CD14-positive monocyte (primary cell): Measurements from ENCODE around the gene HBA1. TPM values are rescaled to one million over a fixed set of nuclear protein-coding genes. Genes with fewer than 3 reads are reported as not detected.
"Not testable (repeated sequence)": the region's sequence is repeated elsewhere in the genome, so short reads cannot be mapped to it uniquely, and the experiment has no call there.

Source experiments
- DNase-seq, 3 donors: peaks; one replicate each; pipeline ENCODE4 v3.0.0-alpha.2; 2011 to 2022
- H2AFZ ChIP-seq: 2 replicates; pipeline ENCODE4 v1.6.0; 2012; ENCODE audit warnings: mild to moderate bottlenecking, low read depth, low read length, inconsistent platforms; ENCODE audit not compliant: insufficient read depth, poor library complexity, severe bottlenecking
- H3K27ac ChIP-seq, 2 donors: 1 replicate in 1 of 2; 2 replicates in 1 of 2; pipeline ENCODE4 v1.5.1; 2012 to 2013; ENCODE audit warnings: low read length in 2 of 2, control low read depth in 1 of 2, inconsistent platforms in 1 of 2, low read depth in 1 of 2, mild to moderate bottlenecking in 1 of 2
- H3K27me3 ChIP-seq, 2 donors: one replicate each; pipeline versions ENCODE4 v1.6.0 to v1.6.1; 2011 to 2013; ENCODE audit warnings: low read length in 2 of 2; ENCODE audit not compliant: control insufficient read depth in 2 of 2, insufficient read depth in 2 of 2
- H3K36me3 ChIP-seq, 2 donors: replicated peaks in 1 of 2; 1 replicate in 1 of 2; 2 replicates in 1 of 2; pipeline versions ENCODE4 v1.5.1 to v1.6.1; 2012 to 2013; ENCODE audit warnings: low read length in 2 of 2, control low read depth in 1 of 2, inconsistent platforms in 1 of 2, mild to moderate bottlenecking in 1 of 2; ENCODE audit not compliant: insufficient read depth in 2 of 2, control insufficient read depth in 1 of 2
- H3K4me1 ChIP-seq, 2 donors: 1 replicate in 1 of 2; 2 replicates in 1 of 2; pipeline versions ENCODE4 v1.5.1 to v1.6.1; 2012 to 2013; ENCODE audit warnings: low read length in 2 of 2, control low read depth in 1 of 2, inconsistent platforms in 1 of 2, mild to moderate bottlenecking in 1 of 2, moderate library complexity in 1 of 2; ENCODE audit not compliant: insufficient read depth in 2 of 2, control insufficient read depth in 1 of 2
- H3K4me2 ChIP-seq: replicated peaks from 2 replicates; pipeline ENCODE3; 2012; ENCODE audit warnings: low read length, moderate library complexity, mild to moderate bottlenecking; ENCODE audit not compliant: poor library complexity, severe bottlenecking; ENCODE audit errors: extremely low read depth
- H3K4me3 ChIP-seq, 3 experiments: fragments of 200-600 bp in 1 of 3; sonication (generic) in 1 of 3; replicated peaks in 1 of 3; 1 replicate in 2 of 3; 2 replicates in 1 of 3; pipeline ENCODE4 v1.5.1; 2011 to 2013; ENCODE audit warnings: low read length in 3 of 3, mild to moderate bottlenecking in 3 of 3, control low read depth in 2 of 3, low read depth in 2 of 3, inconsistent platforms in 1 of 3, moderate library complexity in 1 of 3
- H3K79me2 ChIP-seq: 2 replicates; pipeline ENCODE4 v1.6.0; 2012; ENCODE audit warnings: mild to moderate bottlenecking, control low read depth, inconsistent platforms, low read length, moderate library complexity; ENCODE audit not compliant: insufficient read depth
- H3K9ac ChIP-seq: 2 replicates; pipeline ENCODE4 v1.6.0; 2017; ENCODE audit warnings: low read length, mild to moderate bottlenecking; ENCODE audit not compliant: insufficient read depth, poor library complexity, severe bottlenecking
- H3K9me3 ChIP-seq, 2 donors: replicated peaks in 1 of 2; 1 replicate in 1 of 2; 2 replicates in 1 of 2; pipeline versions ENCODE4 v1.5.1 to v1.6.1; 2012 to 2013; ENCODE audit warnings: low read length in 2 of 2, control low read depth in 1 of 2; ENCODE audit not compliant: control insufficient read depth in 1 of 2, insufficient read depth in 1 of 2
- H4K20me1 ChIP-seq: 2 replicates; pipeline ENCODE4 v1.6.0; 2012; ENCODE audit warnings: mild to moderate bottlenecking, low read length, control low read depth, moderate library complexity; ENCODE audit not compliant: insufficient read depth
- H3K27ac Mint-ChIP-seq, 7 donors: one replicate each; pipeline ENCODE4 v1.8.0; 2020; ENCODE audit warnings: mild to moderate bottlenecking in 7 of 7, mixed read lengths in 7 of 7, moderate library complexity in 6 of 7, inconsistent platforms in 2 of 7
- H3K27me3 Mint-ChIP-seq, 3 donors: one replicate each; pipeline ENCODE4 v1.8.0; 2021 to 2022; ENCODE audit warnings: low read depth in 3 of 3, mild to moderate bottlenecking in 3 of 3, mixed read lengths in 3 of 3, moderate library complexity in 3 of 3, inconsistent platforms in 1 of 3
- H3K36me3 Mint-ChIP-seq, 2 donors: one replicate each; pipeline ENCODE4 v1.8.0; 2020; ENCODE audit warnings: mixed read lengths in 2 of 2, inconsistent platforms in 1 of 2, mild to moderate bottlenecking in 1 of 2
- H3K4me1 Mint-ChIP-seq: one replicate; pipeline ENCODE4 v1.8.0; 2020; ENCODE audit warnings: mild to moderate bottlenecking, mixed read lengths
- H3K4me3 Mint-ChIP-seq, 2 donors: one replicate each; pipeline ENCODE4 v1.8.0; 2020; ENCODE audit warnings: mild to moderate bottlenecking in 2 of 2, mixed read lengths in 2 of 2, moderate library complexity in 1 of 2
- H3K9me3 Mint-ChIP-seq, 7 donors: one replicate each; pipeline ENCODE4 v1.8.0; 2020 to 2022; ENCODE audit warnings: mixed read lengths in 7 of 7, mild to moderate bottlenecking in 6 of 7, moderate library complexity in 6 of 7, inconsistent platforms in 2 of 7
- WGBS: methylation state at CpG from one replicate; pipeline ENCODE4 v1.1.5; 2013; ENCODE audit warnings: missing lambda C conversion rate; ENCODE audit not compliant: insufficient coverage; 5-methylcytosine and 5-hydroxymethylcytosine counted together
- intact Hi-C, 2 donors: fragments of 100-400 bp; cut with micrococcal nuclease; formaldehyde crosslinking; loops; one replicate each; pipeline versions ENCODE4 v1.15.0 to v1.15.1; 2023
- polyA plus RNA-seq, 3 donors: library from polyadenylated mRNA; depleted of rRNA in 1 of 3; unstranded in 2 of 3; stranded (reverse) in 1 of 3; fragments of 300-500 nt in 2 of 3; fragments of >200 nt in 1 of 3; fragmentation: Illumina TruSeq in 2 of 3; gene quantifications; 1 replicate in 2 of 3; 2 replicates in 1 of 3; pipeline ENCODE4 v1.2.3, GENCODE V29; 2012 to 2021
- TF ChIP-seq, protein P1 (sequence below): fragments of 200-600 bp; IDR thresholded peaks from one replicate; pipeline ENCODE4 v1.8.0; 2022; ENCODE audit warnings: antibody characterized with exemption, mild to moderate bottlenecking

Gene HBA1
- polyA plus RNA-seq, 3 donors = 0.31 to 23.8 (median 22.9) TPM

- peaks cover 39 to 68% of the 10 kb centered on the region in 2 donors for H3K27me3 ChIP-seq
Measured at GRCh38 chr16:168424-168823, 8.1 kb upstream of the HBA1 start.

DNA sequence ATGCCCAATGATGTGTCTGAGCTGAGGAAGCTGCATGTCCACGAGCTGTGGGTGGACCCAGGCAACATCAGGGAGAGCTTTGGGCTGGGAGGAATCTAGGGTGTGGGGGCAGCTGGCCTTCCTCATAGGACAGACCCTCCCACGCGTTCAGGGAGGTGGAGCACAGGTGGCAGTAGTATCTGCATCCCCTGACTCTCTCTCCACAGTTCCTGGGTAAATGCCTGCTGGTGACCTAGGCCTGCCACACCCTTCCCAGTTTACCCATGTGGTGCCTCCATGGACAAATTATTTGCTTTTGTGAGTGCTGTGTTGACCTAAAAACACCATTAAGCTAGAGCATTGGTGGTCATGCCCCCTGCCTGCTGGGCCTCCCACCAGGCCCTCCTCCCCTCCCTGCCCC is 7.5 kb upstream of the HBA1 start:
- no peaks in the 10 kb centered on the region for H3K79me2 ChIP-seq
- H3K9me3 ChIP-seq = peaks cover 0 to 21% of the 10 kb centered on the region in 2 donors
- peaks cover 8 to 16% of the 10 kb centered on the region in 2 donors for H3K4me1 ChIP-seq
- no peak overlapping the region for H3K27ac ChIP-seq
- peaks cover 43 to 72% of the 10 kb centered on the region in 2 donors for H3K27me3 ChIP-seq
- intact Hi-C loops = no loop called here
- no peak overlapping the region for H3K4me2 ChIP-seq
- H3K4me1 Mint-ChIP-seq = peaks cover 12% of the 10 kb centered on the region
- no peak for DNase-seq
- H3K27ac Mint-ChIP-seq = no peak overlapping the region
- WGBS = 78% methylated on average over 1 of the region's 3 CpGs
- H2AFZ ChIP-seq = no peak overlapping the region
- TF ChIP-seq, protein P1, sequence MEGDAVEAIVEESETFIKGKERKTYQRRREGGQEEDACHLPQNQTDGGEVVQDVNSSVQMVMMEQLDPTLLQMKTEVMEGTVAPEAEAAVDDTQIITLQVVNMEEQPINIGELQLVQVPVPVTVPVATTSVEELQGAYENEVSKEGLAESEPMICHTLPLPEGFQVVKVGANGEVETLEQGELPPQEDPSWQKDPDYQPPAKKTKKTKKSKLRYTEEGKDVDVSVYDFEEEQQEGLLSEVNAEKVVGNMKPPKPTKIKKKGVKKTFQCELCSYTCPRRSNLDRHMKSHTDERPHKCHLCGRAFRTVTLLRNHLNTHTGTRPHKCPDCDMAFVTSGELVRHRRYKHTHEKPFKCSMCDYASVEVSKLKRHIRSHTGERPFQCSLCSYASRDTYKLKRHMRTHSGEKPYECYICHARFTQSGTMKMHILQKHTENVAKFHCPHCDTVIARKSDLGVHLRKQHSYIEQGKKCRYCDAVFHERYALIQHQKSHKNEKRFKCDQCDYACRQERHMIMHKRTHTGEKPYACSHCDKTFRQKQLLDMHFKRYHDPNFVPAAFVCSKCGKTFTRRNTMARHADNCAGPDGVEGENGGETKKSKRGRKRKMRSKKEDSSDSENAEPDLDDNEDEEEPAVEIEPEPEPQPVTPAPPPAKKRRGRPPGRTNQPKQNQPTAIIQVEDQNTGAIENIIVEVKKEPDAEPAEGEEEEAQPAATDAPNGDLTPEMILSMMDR = no peak
- H3K27me3 Mint-ChIP-seq = peaks cover 71 to 82% (median 76%) of the 10 kb centered on the region in 3 donors
- H3K36me3 ChIP-seq = no peaks in the 10 kb centered on the region
- H3K36me3 Mint-ChIP-seq = no peaks in the 10 kb centered on the region
- no peak overlapping the region for H3K4me3 ChIP-seq
- H4K20me1 ChIP-seq = no peaks in the 10 kb centered on the region
- no peak overlapping the region for H3K9ac ChIP-seq
- H3K9me3 Mint-ChIP-seq = peaks cover 0 to 19% (median 6%) of the 10 kb centered on the region in 7 donors
- peak overlapping the region in 1 of 2 donors; percentile 79 for H3K4me3 Mint-ChIP-seq

More at GRCh38 chr16:168424-168823, 8.1 kb upstream of the HBA1 start:
- Histone ChIP-seq H3K9ac (no peak overlapping the region), H3K79me2 (no peaks in the 10 kb centered on the region), H3K4me2 (no peak overlapping the region), H3K4me3 (no peak overlapping the region), H3K27ac (no peak overlapping the region), H4K20me1 (no peaks in the 10 kb centered on the region), H3K4me1 (peaks cover 8 to 16% of the 10 kb centered on the region in 2 donors), H3K9me3 (peaks cover 0 to 21% of the 10 kb centered on the region in 2 donors), H2AFZ (no peak overlapping the region), H3K36me3 (no peaks in the 10 kb centered on the region)
- Mint-ChIP-seq H3K36me3 (no peaks in the 10 kb centered on the region), H3K9me3 (peaks cover 0 to 16% (median 6%) of the 10 kb centered on the region in 7 donors), H3K4me3 (peak overlapping the region in 1 of 2 donors; percentile 79), H3K27ac (no peak overlapping the region), H3K27me3 (peaks cover 71 to 81% (median 74%) of the 10 kb centered on the region in 3 donors), H3K4me1 (peaks cover 10% of the 10 kb centered on the region)
- TF ChIP-seq, protein P1 = no peak
- no peak for DNase-seq
- intact Hi-C loops = no loop called here
- 78% methylated on average over 5 of the region's 6 CpGs for WGBS

- peaks cover 49 to 79% of the 10 kb centered on the region in 2 donors for H3K27me3 ChIP-seq
Measured at GRCh38 chr16:170088-170507, 6.4 kb upstream of the HBA1 start.

More at GRCh38 chr16:170088-170507, 6.4 kb upstream of the HBA1 start:
- H3K9ac ChIP-seq, H3K36me3 ChIP-seq, H3K27ac Mint-ChIP-seq, H3K36me3 Mint-ChIP-seq, H4K20me1 ChIP-seq, DNase-seq, H3K4me3 ChIP-seq, H3K4me2 ChIP-seq, H2AFZ ChIP-seq, intact Hi-C loops, H3K27ac ChIP-seq, H3K79me2 ChIP-seq: not testable (repeated sequence)
- H3K9me3 ChIP-seq = peaks cover 0 to 22% of the 10 kb centered on the region in 2 donors
- Mint-ChIP-seq H3K4me1 (peaks cover 12% of the 10 kb centered on the region), H3K27me3 (peaks cover 77 to 90% (median 84%) of the 10 kb centered on the region in 3 donors), H3K4me3 (peak overlapping the region in 1 of 2 donors; percentile 60), H3K9me3 (peaks cover 0 to 26% (median 8%) of the 10 kb centered on the region in 7 donors)
- 10% methylated on average over 2 of the region's 5 CpGs for whole genome bisulfite sequencing
- H3K4me1 ChIP-seq = peaks cover 6 to 13% of the 10 kb centered on the region in 2 donors
